ENCODE data around the gene LYAR.

Gene LYAR

DNA sequence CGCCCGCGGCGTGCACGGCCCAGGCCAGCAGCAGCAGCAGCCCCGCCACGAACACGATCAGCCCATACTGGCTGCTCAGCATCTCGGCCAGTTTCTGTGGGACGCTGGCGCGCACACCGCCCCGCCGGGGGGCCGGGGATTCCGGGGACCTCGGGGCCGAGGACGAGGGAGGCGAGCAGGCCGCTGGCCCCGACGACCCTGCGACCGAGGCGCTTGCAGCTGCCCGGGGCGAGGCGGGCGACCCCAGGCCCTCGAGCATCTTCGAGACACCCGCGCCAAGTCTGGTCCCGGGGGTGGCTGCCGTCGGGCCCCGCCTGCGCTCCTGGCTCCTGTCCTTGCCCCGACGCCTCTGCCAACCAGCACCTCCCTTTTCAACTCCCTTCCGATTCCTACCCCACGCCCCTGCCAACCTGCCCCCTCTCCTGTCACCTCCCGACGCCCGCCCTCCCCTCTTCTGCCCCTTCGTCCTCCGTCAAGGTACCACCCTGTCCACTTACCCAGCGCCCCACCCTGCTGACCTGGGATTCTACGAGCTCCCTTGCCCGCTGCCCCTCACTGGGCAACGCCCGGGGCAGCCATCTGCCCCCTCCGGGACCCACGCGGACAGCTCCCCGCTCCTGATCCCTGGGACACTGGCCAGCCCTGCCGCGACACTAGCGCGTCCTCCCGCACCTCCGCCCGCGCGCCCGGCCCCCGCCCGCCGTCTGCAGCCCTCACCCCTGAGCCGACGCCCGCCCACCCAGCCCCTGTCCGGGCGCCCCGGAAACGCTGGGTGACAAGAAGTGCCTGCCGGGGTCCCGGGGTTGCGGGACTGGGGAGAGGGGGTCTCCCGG is 63.1 kb downstream of the LYAR start, which contains the start of gene OTOP1:
TSS of gene OTOP1 (minus strand) at position 324 of the 833 bp plus-strand sequence. CDS start at position 259, 65 bp downstream.
- H3K4me3 ChIP-seq (ENCODE audit: control insufficient read depth, low read depth, low read length): no peak within 1 kb of the TSS
- TF ChIP-seq, protein P1, sequence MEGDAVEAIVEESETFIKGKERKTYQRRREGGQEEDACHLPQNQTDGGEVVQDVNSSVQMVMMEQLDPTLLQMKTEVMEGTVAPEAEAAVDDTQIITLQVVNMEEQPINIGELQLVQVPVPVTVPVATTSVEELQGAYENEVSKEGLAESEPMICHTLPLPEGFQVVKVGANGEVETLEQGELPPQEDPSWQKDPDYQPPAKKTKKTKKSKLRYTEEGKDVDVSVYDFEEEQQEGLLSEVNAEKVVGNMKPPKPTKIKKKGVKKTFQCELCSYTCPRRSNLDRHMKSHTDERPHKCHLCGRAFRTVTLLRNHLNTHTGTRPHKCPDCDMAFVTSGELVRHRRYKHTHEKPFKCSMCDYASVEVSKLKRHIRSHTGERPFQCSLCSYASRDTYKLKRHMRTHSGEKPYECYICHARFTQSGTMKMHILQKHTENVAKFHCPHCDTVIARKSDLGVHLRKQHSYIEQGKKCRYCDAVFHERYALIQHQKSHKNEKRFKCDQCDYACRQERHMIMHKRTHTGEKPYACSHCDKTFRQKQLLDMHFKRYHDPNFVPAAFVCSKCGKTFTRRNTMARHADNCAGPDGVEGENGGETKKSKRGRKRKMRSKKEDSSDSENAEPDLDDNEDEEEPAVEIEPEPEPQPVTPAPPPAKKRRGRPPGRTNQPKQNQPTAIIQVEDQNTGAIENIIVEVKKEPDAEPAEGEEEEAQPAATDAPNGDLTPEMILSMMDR (conservative IDR thresholded peaks at IDR 0.05; ENCODE audit: control insufficient read depth, insufficient read depth, low read depth, low read length): no peak
- no peak for DNase-seq (ENCODE audit: low read depth)

GRCh38 chr4:4225915-4226605 is 63.9 kb downstream of the LYAR start:
- DNase-seq (ENCODE audit: low read depth): peak; percentile 3
- H3K4me3 ChIP-seq (ENCODE audit: control insufficient read depth, low read depth, low read length): no peak overlapping the region
- TF ChIP-seq, protein P1 (conservative IDR thresholded peaks at IDR 0.05; ENCODE audit: control insufficient read depth, insufficient read depth, low read depth, low read length): no peak

Data from fibroblast of mammary gland (primary cell).